Osteoblast (primary cell): ENCODE data around the gene MANF. TPM values are rescaled to one million over a fixed set of nuclear protein-coding genes. Genes with fewer than 3 reads are reported as not detected.

ENCODE experiments used
- DNase-seq: peaks from one replicate; pipeline ENCODE4 v3.0.0; 2011; ENCODE audit warnings: low spot score, mixed read lengths; ENCODE audit not compliant: insufficient read length; ENCODE audit errors: missing footprints
- H2AFZ ChIP-seq: 2 replicates; pipeline ENCODE4 v1.6.0; 2011; ENCODE audit warnings: mild to moderate bottlenecking, low read length
- H3K27ac ChIP-seq: 2 replicates; pipeline ENCODE4 v1.5.1; 2011; ENCODE audit warnings: mild to moderate bottlenecking, low read depth, low read length, moderate library complexity
- H3K27me3 ChIP-seq: 2 replicates; pipeline ENCODE4 v1.6.0; 2012; ENCODE audit warnings: mild to moderate bottlenecking, control low read depth, inconsistent platforms, low read length, moderate library complexity; ENCODE audit not compliant: insufficient read depth
- H3K36me3 ChIP-seq: 2 replicates; pipeline ENCODE4 v1.5.1; 2011; ENCODE audit warnings: mild to moderate bottlenecking, low read length, control low read depth, moderate library complexity; ENCODE audit not compliant: insufficient read depth
- H3K4me1 ChIP-seq: 2 replicates; pipeline ENCODE4 v1.5.1; 2011; ENCODE audit warnings: mild to moderate bottlenecking, low read length, control low read depth, moderate library complexity; ENCODE audit not compliant: insufficient read depth
- H3K4me2 ChIP-seq: 2 replicates; pipeline ENCODE4 v1.6.0; 2011; ENCODE audit warnings: mild to moderate bottlenecking, low read length; ENCODE audit not compliant: insufficient read depth
- H3K4me3 ChIP-seq: fragments of 200-600 bp; sonication (generic); 3 replicates; pipeline ENCODE4 v1.5.1; 2012; ENCODE audit warnings: mild to moderate bottlenecking, low read length, inconsistent platforms; ENCODE audit not compliant: insufficient read depth
- H3K79me2 ChIP-seq: 2 replicates; pipeline ENCODE4 v1.6.0; 2012; ENCODE audit warnings: mild to moderate bottlenecking, low read length, control low read depth, inconsistent platforms; ENCODE audit not compliant: insufficient read depth
- H3K9me3 ChIP-seq: 2 replicates; pipeline ENCODE4 v1.5.1; 2011; ENCODE audit warnings: low read depth, low read length, control low read depth
- H4K20me1 ChIP-seq: 2 replicates; pipeline ENCODE4 v1.6.0; 2012; ENCODE audit warnings: mild to moderate bottlenecking, low read length, control low read depth; ENCODE audit not compliant: insufficient read depth
- total RNA-seq: library from RNA; depleted of rRNA; stranded (reverse); fragments of >200 nt; gene quantifications from 2 replicates; pipeline ENCODE4 v1.2.3, GENCODE V29; 2012
- TF ChIP-seq, protein P1 (sequence below): IDR thresholded peaks from 2 replicates; pipeline ENCODE4 v1.5.1; 2011; ENCODE audit warnings: mild to moderate bottlenecking, low read depth, low read length, moderate library complexity; ENCODE audit errors: extremely low read depth

MANF gene
- total RNA-seq, 1 donor: 37.3 TPM

DNA sequence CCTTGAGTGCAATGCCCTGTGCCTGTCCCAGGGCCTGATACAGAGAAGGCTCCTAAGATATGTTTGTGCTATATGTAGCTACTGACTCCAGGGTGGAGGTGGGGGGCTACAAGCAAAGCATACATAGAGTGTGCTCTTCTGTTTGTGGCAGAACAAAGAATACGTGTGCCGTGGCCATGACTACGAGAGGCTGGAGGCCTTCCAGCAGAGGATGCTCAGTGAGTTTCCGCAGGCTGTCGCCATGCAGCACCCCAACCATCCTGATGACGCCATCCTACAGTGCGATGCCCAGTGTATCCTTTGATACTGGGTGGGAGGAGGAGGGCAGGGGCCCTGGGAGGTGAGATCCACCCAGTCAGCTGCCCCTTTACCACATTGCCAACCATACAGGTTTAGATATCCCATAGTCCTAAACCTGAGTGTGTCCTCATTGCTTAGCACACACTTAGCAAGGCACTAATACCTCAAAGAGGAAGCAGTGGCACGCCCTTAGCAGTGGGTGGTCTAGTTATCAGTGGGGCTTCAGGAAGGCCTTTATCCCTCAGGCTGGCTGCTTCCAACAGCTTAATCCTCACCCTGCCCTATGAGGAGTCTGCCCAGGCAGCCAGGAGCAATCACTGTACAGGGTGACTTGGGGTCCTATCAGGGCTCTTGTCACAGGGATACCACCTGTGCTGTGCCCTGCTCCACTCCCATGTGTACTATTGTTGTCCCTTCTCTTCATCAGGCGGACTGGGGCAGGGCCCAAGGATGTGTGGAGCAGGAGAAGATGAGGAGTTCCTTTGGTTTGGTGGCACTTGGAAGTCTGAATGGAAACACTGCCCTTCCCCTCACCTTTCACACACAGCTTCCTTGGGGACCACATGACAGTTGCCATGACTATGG, 30.1 kb upstream of the MANF start:
- Histone ChIP-seq H2AFZ (no peak overlapping the region), H3K4me3 (no peak overlapping the region), H3K36me3 (no peaks in the 10 kb centered on the region), H4K20me1 (no peaks in the 10 kb centered on the region), H3K27me3 (no peaks in the 10 kb centered on the region), H3K79me2 (no peaks in the 10 kb centered on the region), H3K4me2 (no peak overlapping the region), H3K4me1 (no peaks in the 10 kb centered on the region), H3K9me3 (no peaks in the 10 kb centered on the region), H3K27ac (no peak overlapping the region)
- DNase-seq: no peak
- TF ChIP-seq, protein P1, sequence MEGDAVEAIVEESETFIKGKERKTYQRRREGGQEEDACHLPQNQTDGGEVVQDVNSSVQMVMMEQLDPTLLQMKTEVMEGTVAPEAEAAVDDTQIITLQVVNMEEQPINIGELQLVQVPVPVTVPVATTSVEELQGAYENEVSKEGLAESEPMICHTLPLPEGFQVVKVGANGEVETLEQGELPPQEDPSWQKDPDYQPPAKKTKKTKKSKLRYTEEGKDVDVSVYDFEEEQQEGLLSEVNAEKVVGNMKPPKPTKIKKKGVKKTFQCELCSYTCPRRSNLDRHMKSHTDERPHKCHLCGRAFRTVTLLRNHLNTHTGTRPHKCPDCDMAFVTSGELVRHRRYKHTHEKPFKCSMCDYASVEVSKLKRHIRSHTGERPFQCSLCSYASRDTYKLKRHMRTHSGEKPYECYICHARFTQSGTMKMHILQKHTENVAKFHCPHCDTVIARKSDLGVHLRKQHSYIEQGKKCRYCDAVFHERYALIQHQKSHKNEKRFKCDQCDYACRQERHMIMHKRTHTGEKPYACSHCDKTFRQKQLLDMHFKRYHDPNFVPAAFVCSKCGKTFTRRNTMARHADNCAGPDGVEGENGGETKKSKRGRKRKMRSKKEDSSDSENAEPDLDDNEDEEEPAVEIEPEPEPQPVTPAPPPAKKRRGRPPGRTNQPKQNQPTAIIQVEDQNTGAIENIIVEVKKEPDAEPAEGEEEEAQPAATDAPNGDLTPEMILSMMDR: no peak

DNA sequence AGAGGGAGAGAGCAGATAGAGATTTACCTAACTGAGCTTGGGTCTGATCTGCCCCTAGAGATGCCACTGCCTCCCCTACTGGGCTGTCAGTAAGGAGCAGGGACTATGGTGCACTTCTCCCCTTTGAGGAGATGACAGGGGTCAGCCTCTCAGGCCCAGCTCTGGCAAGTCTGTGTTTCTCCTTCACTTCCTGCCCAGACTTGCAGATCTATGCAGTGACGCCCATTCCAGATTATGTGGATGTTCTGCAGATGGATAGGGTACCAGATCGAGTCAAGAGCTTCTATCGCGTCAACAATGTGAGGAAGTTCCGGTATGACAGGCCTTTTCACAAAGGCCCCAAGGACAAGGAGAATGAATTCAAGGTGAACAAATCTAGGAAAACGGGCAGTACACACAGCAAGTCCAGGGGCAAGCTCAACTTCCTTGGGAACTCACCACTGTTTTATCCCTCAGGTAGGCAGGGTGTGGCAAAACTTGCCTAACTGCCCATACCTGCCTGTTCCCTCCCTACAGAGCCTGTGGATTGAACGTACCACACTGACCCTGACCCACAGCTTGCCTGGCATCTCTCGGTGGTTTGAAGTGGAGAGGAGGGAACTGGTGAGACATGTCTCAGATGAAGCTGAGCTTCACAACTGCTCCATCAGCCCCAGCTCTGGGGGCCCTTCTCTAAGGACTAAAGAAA, 29.1 kb upstream of the MANF start:
- Histone ChIP-seq H2AFZ (no peak overlapping the region), H3K4me1 (no peaks in the 10 kb centered on the region), H3K4me3 (no peak overlapping the region), H4K20me1 (no peaks in the 10 kb centered on the region), H3K27me3 (no peaks in the 10 kb centered on the region), H3K4me2 (no peak overlapping the region), H3K79me2 (no peaks in the 10 kb centered on the region), H3K27ac (no peak overlapping the region), H3K36me3 (no peaks in the 10 kb centered on the region), H3K9me3 (no peaks in the 10 kb centered on the region)
- no peak for DNase-seq
- TF ChIP-seq, protein P1: no peak

DNA sequence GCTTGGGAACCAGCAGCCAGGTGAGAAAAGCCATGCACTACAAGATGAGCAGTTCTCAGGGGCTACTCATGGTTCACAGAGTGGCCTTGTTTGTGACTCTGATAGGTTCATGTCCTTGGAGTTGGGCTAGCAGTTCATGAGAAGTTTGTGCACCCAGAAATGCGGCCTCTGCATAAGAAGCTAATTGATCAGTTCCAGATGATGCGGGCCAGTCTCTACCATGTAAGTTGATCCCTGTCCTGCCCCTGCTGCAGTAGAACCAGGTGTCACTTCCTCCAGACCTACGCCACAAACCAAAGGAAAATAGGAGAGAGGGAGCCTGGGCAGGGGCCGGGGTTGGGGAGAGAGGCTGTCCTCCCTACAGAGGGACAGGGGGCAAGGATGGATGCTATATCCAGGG, 27.2 kb upstream of the MANF start:
- no peaks in the 10 kb centered on the region for H3K79me2 ChIP-seq
- H3K27me3 ChIP-seq: no peaks in the 10 kb centered on the region
- H3K9me3 ChIP-seq: no peaks in the 10 kb centered on the region
- H3K36me3 ChIP-seq: no peaks in the 10 kb centered on the region
- H3K27ac ChIP-seq: no peak overlapping the region
- no peaks in the 10 kb centered on the region for H3K4me1 ChIP-seq
- DNase-seq: no peak
- no peak overlapping the region for H3K4me3 ChIP-seq
- TF ChIP-seq, protein P1: no peak
- no peak overlapping the region for H3K4me2 ChIP-seq
- no peaks in the 10 kb centered on the region for H4K20me1 ChIP-seq
- no peak overlapping the region for H2AFZ ChIP-seq

DNA sequence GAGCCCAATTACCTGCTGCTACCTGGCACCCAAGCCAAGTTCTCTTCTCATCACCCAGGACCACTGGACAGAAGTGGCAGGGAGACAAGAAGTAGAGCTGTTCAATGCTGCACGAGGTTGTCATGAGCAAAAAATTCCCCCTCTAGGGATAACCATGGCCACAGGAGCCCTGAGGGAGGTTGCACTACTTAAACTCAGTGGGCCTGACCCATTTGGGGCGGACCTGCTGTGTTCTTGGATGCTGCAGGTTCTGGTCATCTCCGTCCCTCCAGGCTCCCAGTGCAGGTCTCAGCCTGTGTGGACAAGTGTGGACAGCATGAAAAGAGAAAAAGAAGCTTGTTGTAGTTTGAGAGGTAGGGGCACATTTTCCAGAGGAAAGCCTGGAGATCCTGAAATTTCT, 26.1 kb upstream of the MANF start:
- H2AFZ ChIP-seq: no peak overlapping the region
- no peaks in the 10 kb centered on the region for H3K9me3 ChIP-seq
- no peak overlapping the region for H3K27ac ChIP-seq
- no peaks in the 10 kb centered on the region for H3K79me2 ChIP-seq
- DNase-seq: no peak
- TF ChIP-seq, protein P1: no peak
- H3K4me1 ChIP-seq: no peaks in the 10 kb centered on the region
- H3K4me2 ChIP-seq: no peak overlapping the region
- H3K27me3 ChIP-seq: no peaks in the 10 kb centered on the region
- no peaks in the 10 kb centered on the region for H3K36me3 ChIP-seq
- no peak overlapping the region for H3K4me3 ChIP-seq
- H4K20me1 ChIP-seq: no peaks in the 10 kb centered on the region
